ENCODE results near the gene CTDSP1.

- TF ChIP-seq PHF8 (IDR thresholded peaks at IDR 0.05; ENCODE audit: borderline replicate concordance, low read depth): no peak
- no peak for TF ChIP-seq RAD21 (conservative IDR thresholded peaks at IDR 0.05 in 1 of 2, IDR thresholded peaks at IDR 0.05 in 1 of 2)
- TF ChIP-seq EP300 (IDR thresholded peaks at IDR 0.05): no peak
- TF ChIP-seq BHLHE40 (IDR thresholded peaks at IDR 0.05; ENCODE audit: low read depth, low read length): no peak
- TF ChIP-seq CTCF (IDR thresholded peaks at IDR 0.05): no peak
These were observed 15.7 kb upstream of the CTDSP1 start for GRCh38 chr2:218383892-218384519.
